ENCODE results near the gene GOLGA1.
A peak's percentile ranks its signal among the peaks of the same experiment; 100 is the strongest.
"Not testable (repeated sequence)": the region's sequence is repeated elsewhere in the genome, so short reads cannot be mapped to it uniquely, and the experiment has no call there.

Gene GOLGA1, protein sequence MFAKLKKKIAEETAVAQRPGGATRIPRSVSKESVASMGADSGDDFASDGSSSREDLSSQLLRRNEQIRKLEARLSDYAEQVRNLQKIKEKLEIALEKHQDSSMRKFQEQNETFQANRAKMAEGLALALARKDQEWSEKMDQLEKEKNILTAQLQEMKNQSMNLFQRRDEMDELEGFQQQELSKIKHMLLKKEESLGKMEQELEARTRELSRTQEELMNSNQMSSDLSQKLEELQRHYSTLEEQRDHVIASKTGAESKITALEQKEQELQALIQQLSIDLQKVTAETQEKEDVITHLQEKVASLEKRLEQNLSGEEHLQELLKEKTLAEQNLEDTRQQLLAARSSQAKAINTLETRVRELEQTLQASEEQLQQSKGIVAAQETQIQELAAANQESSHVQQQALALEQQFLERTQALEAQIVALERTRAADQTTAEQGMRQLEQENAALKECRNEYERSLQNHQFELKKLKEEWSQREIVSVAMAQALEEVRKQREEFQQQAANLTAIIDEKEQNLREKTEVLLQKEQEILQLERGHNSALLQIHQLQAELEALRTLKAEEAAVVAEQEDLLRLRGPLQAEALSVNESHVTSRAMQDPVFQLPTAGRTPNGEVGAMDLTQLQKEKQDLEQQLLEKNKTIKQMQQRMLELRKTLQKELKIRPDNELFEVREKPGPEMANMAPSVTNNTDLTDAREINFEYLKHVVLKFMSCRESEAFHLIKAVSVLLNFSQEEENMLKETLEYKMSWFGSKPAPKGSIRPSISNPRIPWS

DNA sequence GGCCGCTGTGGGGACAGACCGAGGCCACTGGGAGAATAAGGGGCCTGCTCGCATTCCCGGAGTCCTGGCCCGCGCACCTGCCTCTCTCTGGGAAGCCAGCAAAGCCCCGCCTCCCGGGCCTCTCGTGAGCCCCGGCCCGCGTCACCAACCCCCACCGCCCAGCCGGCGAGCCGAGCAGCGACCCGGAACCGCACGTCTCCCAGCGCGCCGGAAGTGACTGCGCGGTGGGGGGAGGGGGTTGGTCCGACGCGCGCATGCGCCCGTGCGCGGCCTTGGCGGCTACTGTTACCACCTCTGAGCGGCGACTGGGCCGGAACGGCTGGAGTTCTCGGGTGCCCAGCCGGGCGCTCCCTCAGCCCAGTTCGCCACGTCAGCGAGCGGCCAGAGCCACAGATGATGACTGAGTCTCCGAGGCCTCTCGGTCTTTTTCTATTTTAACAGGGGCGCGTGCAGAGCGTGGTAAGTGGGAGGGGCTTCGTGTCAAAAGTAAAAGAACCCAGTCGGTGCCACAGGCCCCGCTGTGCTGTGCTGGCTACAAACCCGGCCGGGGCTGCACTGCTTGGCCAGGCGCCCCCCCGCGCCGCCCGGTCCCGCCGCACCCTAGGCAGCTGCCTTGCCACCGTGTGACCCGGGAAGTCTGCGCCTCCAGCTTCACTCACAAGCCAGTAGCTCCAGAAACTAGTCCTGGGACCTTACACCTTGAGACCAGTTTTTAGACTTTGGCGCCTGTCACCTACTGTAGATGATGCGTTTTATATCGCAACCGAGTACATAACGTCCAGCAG lies at the start of gene GOLGA1:
GOLGA1 (minus strand) TSS at position 190 of the 785 bp plus-strand sequence. CDS start 2,372 bp downstream, outside the sequence.
- DNase-seq: peak; percentile 92

DNA sequence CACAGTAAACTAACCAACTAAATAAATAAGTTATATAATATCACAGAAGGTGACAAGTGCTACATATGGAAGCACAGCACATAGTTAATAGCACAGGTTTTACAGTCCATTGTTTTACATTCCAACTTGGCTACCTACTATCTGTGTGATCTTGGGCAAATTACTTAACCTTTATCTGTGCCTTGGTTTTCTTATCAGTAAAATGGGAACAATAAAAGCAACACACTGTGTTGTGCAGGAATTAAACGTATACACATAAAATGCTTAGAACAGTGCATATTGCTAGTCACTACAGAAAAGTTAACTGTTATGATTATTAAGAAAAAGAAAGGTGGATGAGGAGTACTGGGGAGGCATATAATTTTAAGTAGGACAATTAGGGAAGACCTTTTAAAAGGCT lies 42.8 kb upstream of the GOLGA1 start:
- no peak for DNase-seq

DNA sequence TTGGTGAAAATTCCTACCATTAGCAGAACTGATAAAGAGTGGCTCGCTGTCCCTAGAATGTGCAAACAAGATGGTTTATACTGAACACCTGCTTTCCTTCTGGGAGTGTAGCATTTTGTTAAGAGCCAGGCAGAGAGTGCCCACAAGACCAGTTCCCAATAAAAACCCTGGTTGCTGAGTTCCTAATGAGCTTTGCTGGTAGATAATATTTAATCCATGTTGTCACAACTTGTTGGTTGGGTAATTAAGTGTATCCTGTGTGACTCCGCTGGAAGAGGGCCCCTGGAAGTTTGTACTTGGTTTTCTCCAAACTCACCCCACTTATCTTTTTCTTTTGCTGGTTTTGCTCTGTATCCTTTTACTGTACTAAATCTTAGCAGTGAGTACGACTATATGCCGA lies 39.5 kb upstream of the GOLGA1 start:
- DNase-seq: no peak

DNA sequence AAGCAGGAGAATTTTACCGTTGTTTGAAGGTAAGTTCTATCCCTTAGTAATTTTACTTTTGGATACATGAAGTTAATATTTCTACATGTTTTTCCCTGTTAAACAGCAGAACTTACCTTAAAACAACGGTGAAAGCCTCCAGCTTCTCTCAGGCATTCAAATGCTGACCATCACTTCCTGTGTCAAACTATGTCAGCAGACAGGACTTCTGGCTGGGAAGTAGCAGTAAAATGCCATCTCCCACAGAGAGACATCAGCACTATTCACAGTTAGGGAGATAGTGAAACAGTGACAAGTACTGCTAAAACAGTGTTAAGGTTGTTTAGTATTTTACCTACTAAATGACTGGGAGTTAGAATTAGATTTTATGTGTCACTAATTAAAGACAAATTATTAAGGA lies 34.2 kb upstream of the GOLGA1 start:
- no peak for DNase-seq

DNA sequence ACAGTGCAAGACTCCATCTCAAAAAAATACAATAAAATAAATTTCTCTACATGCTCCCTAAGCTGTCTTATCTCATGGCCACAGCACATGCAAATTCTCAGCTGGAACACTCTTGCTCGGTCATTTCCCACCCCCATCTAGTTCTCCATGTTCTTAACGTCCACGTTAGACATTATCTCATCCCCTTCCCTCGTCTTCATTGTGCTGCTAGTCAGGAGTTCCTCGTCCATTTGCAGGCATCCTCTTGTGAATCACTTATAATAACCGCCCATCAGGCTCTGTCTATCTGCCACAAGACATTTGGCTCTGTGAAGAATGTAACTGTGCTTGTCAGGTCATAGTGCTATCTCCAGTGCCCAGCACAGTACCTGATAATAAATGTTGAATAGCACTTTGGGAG lies 32.9 kb upstream of the GOLGA1 start:
- DNase-seq: no peak

DNA sequence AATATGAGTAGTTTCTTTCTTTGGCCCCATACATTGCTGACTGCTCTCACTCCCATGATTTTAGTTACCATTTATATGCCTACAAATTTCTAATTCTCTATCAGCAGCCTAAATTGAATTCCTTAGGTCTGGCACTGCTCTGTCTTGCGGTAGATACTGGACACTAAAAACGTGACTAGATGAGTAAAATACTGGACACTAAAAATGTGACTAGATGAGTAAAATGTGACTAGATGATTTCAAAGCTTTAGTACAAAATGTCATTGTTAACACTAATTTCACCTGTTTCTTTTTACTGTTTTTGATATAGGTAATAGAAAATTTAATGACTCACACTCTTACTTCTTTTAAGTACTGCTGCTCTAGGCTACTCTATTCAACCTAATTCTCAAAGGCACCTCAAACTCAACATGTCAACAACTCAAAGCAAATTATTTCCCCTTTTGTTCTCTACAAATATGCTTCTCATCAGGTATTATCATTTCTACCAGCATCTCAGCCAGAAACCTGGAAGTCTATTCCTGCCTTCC lies 31.4 kb upstream of the GOLGA1 start:
- DNase-seq: no peak

DNA sequence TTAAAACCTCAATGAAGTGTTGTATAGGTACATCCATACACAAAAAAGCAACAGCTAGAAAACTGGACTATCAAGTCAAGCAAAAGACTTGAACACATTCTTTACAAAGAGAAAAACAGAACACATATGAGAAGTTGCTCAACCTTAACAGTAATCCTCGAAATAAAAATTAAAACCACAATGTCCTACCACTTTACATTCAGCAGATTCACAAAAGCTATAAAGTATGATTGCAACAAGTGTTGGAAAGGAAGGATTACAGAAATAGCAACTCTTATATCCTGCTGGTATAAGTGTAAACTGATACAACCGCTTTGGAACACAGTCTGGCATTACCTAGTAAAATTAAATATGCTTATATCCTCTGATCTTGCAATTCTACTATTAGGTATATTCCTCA lies 28.5 kb upstream of the GOLGA1 start:
- no peak for DNase-seq

DNA sequence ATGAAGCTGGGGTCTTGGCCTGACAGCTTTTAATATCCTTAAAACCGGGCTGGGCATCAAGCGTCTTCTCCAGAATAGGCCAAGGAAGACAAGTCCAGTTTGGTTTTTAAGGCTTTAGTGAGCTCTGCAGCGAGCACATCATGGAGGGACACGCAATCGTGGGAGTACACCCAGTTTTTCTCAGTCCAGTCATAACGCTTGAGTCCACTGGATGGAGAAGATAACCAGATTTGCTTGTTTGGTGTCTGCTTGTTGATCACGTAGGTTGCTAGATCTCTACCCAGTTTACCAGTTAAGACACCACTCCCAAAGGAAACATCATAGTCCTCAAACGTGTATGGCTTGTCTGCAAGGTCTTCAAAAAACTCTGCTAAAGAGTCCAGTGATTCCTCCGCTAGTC lies 27.4 kb upstream of the GOLGA1 start:
- DNase-seq: no peak

DNA sequence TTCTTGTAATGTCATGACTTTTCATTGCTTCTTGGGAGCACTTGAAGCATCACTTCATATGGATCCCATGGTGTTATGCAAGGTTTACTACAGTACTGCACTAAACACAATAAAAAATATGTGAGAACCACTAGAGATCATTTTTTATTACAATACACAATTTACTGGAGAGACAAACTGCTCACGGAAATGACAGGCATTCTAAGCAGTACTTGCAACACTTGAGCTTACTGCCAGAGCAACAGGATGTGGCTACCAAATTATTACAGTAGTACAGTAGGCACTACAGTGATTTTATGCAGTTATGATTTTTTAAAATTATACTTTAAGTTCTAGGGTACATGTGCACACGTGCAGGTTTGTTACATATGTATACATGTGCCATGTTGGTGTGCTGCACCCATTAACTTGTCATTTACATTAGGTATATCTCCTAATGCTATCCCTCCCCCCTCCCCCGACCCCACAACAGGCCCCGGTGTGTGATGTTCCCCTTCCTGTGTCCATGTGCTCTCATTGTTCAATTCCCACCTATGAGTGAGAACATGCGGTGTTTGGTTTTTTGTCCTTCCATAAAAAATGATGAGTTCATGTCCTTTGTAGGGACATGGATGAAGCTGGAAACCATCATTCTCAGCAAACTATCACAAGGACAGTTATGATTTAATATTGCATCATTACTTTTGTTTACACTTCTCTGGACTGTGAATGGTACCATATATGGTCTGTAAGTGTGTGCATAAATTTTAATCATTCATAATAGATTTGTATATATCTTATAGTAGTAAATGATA lies 25.1 kb upstream of the GOLGA1 start:
- DNase-seq: not testable (repeated sequence)

DNA sequence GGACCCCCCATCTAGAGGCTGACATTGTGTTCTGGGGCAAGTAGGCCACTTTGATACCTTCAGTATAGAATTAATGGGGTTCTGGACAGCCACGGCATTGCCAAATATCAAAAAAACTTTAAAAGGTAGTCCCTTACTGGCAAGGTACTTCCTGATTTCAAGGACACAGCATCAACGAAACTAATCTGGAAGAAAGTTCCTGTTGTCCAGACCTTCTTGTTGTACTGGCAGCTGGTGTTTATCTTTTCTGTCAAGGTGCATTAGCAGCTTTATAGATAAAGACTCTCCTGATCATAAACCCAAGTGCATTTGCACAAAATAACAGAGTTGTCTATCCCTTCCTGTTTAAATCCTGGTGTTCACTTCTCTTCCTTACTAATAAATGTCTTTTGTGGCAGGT lies 23.7 kb upstream of the GOLGA1 start:
- DNase-seq: no peak

DNA sequence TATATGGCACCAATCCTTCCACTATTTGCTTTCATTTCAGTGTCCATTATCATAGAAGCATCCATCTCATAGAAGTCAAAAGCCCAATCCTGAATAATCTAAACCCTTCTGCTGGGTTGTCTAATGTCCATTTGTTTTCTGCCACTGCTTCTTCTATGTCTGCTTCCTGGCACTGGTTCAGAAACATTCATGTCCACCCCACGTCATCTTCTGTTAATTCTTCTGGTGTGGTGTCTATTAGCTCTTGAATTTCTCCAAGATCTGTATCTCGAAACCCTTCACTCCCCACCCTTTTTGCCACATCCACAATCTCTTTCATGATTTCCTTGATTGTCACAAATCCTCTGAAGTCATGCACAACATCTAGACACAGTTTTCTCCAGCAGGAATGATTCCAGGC lies 23.2 kb upstream of the GOLGA1 start:
- no peak for DNase-seq

DNA sequence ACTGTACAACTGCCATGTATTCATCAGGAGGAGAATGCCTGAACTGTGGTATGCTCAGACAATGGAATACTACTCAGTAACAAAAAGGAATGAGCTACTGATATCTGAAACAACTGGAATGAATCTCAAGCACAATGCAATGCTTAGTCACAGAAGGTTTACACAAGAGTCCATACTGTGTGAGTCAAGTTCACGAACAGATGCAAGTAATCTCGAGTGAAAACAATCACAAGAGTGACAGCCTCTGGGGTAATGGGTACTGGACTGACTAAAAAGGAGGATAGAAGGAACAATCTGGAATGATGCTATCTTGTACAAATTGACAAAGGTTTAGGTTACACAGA lies 19.5 kb upstream of the GOLGA1 start:
- DNase-seq: no peak

DNA sequence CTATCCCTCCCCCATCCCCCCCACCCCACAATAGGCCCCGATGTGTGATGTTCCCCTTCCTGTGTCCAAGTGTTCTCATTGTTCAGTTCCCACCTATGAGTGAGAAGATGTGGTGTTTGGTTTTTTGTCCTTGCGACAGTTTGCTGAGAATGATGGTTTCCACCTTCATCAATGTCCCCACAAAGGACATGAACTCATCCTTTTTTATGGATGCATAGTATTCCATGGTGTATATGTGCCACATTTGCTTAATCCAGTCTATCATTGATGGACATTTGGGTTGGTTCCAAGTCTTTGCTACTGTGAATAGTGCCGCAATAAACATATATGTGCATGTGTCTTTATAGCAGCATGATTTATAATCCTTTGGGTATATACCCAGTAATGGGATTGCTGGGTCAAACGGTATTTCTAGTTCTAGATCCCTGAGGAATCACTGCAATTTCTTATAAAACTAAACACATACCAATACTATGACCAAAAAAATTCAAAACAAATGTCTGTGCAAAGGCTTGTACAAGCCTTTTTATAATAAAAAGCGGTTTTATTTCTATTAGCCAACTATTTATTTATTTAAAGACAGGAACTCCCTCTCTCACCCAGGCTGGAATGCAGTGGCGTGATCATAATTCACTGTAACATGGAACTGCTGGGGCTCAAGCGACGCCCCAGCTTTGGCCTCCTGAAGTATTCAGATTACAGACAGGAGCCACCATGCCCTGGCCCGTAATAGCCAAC lies 19.0 kb upstream of the GOLGA1 start:
- not testable (repeated sequence) for DNase-seq

DNA sequence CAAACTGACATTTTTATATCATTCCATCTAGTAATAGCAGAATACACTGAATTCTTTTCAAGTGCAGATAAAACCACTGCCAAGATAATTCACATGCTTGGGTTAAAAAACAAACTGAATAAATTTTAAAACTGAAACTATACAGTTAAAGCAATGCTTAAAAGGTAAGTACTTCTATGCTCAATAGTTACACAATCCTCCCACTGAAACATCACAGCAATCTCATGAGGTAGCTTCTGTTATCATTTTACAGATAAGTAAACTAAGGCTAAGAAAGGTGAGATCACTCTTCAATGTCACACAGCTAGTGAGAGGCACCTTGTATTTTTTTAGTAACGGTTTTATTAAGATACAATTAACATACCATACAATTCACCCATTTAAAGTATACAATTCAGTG lies 13.4 kb upstream of the GOLGA1 start:
- no peak for DNase-seq

DNA sequence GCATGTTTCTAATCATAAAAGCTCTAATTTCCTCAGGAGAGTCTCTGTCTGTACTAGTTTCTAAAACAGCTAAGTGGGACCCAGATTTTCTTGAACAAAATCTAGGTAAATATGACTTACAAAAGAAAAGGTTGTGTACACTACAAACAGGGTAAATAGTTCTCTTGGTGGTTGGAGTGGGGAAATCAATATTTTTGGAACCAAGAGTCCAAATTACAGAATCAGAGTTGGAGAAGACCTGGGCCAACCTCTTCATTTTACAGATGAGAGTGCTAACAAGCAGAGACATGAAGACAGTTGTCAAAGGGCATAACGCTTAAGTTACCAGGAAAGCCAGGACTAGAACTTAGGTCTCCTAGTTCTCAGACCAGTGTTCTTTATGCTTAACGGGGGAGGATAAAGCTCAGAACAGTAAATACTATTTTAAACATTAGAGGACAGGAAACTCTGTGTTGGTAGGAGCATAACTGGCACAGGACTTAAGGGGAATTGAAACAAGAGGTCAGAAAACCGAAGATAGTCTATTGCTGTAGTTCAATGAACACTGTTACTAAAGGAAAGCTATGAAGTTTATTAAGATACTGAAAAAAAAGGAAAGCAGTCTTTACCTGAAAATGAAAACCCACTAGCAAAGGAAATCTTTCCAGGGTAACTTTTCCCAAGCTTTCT lies 9.3 kb upstream of the GOLGA1 start:
- no peak for DNase-seq

DNA sequence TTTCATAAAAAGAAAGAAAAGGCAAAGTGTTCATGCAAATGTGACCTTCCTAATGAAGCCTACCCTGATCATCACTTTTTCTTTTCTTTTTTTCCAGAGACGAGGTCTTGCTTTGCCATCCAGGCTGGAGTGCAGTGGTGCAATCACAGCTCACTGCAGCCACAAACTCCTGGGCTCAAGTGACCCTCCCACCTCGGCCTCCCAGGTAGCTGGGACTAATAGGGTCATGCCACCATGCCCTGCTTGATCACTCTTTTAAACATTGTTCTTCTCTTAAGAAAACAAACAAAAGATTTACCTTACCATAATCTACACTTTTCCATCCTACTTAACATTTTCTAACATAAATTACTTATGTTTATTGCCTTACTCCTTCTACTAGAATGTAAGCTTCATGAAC lies 8.5 kb upstream of the GOLGA1 start:
- DNase-seq: no peak

DNA sequence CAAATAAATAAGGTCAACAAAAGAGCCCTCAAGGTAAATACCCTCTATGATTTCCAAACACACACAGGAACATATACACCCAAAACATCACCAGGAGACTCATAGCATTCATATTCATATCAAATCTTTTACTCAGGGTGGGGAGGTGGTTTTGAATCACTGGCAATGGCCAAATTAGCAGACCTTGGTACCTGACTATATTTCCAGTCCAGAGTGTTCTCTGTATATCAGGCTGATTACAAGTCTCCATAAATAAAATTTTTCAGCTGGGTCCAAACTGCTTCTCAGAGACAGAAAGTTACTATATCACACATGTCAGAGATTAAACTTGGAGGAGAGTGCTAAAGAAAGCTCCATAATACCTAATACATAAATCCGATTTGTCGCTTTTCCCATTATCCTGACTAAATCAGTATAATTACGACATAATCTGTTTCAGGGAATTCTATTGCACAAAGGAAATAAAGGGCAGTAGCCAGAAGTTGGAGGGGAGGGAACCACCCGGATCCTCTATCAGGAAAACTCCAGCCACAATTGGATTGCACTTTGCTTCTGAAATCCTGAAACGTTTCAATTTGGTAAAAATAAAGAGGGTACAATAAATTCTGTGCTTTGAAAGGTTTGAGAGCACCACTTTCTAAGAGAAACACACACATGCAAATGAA lies 7.0 kb upstream of the GOLGA1 start:
- no peak for DNase-seq

DNA sequence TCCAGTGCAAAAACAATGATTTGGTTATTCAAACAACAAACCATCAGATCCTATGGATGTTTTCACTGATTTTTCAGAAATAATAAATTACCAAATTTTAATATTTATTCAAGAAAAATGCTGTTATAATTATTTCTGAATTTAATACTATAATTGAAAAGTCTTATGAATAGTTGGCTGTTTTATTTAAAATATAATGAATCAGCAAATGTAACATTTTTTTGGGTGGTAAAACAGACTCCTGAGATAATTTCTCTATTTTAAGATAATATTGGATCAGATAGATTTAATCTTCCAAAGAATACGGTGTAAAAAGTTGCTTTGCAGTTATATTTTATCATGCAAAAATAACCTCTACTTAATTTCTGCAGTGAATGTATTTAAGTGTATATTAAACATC lies 5.3 kb upstream of the GOLGA1 start:
- no peak for DNase-seq

DNA sequence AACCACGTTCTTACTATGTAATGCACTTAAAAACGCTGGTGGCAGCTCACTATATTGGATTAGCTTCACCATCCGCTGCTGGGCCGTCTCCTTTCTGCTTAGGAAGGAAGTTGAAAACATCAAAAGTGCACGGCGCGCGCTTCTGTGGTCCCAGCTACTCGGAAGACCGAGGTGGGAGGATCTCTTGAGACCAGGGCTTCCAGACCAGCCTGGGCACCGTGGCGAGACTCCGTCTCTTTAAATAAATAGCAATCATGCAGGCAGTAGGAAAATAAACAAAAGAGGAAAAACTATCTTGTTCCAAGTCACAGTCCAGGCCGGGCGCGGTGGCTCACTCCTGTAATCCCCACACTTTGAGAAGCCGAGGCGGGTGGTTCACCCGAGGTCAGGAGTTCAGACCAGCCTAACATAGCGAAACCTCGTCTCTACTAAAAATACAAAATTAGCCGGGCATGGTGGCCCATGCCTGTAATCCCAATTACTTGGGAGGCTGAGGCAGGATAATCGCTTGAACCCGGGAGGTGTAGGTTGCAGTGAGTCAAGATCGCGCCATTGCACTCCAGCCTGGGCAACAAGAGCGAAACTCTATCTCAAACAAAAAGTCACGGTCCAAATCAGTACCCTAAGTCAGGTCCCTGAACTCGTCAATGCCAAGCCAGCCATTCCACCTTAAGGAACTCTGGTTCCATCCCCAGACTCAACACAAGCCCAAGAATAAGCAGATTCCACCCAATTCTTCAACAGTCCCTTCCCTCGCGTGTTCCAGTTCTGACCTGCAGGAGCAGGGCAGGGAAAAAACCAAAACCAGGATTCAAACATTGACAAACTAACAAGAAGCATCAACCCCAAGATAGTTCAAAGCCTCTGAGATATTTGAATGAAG lies 1.0 kb upstream of the GOLGA1 start:
- peak; percentile 61 for DNase-seq

DNA sequence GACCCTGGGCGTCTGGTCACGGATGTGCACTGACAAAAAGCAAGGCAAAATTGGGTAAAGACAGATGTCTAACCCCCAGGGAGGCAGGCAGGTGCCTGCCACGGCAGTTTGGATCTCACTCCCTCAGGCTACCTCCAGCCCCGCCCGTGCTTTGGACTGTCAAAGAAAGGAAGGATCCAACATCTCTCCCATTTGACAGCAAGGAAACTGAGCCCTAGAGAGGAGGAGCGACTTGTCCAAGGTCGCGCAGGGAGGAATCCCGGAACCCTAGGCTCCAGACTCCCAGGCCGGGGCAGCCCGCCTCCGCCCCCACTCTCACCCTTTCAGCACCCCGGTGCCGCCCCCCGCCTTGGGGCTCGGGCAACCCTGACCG lies 376 bp downstream of the GOLGA1 start:
- no peak for DNase-seq
